OCI-LY3 (cell line): ENCODE data around the gene CALM1.

Experiments used
- EZH2phosphoT487 ChIP-seq: fragments of 200-600 bp; shearing (Covaris generic); IDR thresholded peaks from 2 replicates; pipeline ENCODE4 v1.6.1; 2018; ENCODE audit warnings: antibody characterized with exemption, mixed run types, low read depth
- TF ChIP-seq, protein P1 (sequence below): fragments of 200-600, 300-600 bp; sonication (generic); IDR thresholded peaks from 2 replicates; pipeline ENCODE4 v1.5.1; 2014; ENCODE audit warnings: antibody characterized with exemption, low read length, low read depth

DNA sequence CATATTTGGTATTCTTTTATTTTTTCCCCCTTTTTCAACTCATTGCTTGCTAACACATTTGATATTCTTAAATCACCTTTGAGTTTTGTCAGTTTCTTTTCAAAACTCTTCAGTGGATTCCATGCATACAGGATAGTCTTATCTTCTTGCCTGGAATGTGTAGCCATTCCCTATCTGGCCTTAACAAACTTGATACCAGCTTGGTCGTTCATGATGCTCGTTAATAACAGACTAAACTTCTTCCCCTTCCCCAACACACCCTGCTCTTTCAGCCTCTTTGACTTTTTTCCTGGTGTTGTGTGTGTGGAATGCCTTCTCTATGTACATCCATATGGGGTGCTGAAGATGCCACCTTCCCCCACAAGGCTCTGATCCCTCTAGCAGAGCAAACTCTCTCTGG lies 17.7 kb upstream of the CALM1 start:
- TF ChIP-seq, protein P1, sequence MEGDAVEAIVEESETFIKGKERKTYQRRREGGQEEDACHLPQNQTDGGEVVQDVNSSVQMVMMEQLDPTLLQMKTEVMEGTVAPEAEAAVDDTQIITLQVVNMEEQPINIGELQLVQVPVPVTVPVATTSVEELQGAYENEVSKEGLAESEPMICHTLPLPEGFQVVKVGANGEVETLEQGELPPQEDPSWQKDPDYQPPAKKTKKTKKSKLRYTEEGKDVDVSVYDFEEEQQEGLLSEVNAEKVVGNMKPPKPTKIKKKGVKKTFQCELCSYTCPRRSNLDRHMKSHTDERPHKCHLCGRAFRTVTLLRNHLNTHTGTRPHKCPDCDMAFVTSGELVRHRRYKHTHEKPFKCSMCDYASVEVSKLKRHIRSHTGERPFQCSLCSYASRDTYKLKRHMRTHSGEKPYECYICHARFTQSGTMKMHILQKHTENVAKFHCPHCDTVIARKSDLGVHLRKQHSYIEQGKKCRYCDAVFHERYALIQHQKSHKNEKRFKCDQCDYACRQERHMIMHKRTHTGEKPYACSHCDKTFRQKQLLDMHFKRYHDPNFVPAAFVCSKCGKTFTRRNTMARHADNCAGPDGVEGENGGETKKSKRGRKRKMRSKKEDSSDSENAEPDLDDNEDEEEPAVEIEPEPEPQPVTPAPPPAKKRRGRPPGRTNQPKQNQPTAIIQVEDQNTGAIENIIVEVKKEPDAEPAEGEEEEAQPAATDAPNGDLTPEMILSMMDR, result no peak
- TF ChIP-seq EZH2phosphoT487, result no peak
